Erythroblast (primary cell): ENCODE measurements around the gene SUSD2.

Experiments
- GATA1 ChIP-seq: IDR thresholded peaks from 2 replicates; pipeline ENCODE4 v1.6.1; 2011; ENCODE audit warnings: low read depth, mild to moderate bottlenecking, control low read depth, low read length, moderate library complexity
- POLR2A ChIP-seq: IDR thresholded peaks from 2 replicates; pipeline ENCODE4 v1.6.1; 2011; ENCODE audit warnings: mild to moderate bottlenecking, low read length

GRCh38 chr22:24233816-24234215 is 52.5 kb downstream of the SUSD2 start:
- TF ChIP-seq POLR2A (no peak), GATA1 (no peak)
